ENCODE data around the gene NFIC.

Gene NFIC

GRCh38 chr19:3359015-3359918, 7.1 kb upstream of the NFIC start:
- DNase-seq (ENCODE audit: low read depth in 3 of 3), result peak; percentile 43 to 66 (median 48)

- DNase-seq (ENCODE audit: low read depth in 3 of 3), result no peak
These were observed 6.4 kb upstream of the NFIC start for GRCh38 chr19:3359919-3360420.

GRCh38 chr19:3360421-3361383, 5.7 kb upstream of the NFIC start:
- peak; percentile 52 to 79 (median 68) for DNase-seq (ENCODE audit: low read depth in 3 of 3)

DNA sequence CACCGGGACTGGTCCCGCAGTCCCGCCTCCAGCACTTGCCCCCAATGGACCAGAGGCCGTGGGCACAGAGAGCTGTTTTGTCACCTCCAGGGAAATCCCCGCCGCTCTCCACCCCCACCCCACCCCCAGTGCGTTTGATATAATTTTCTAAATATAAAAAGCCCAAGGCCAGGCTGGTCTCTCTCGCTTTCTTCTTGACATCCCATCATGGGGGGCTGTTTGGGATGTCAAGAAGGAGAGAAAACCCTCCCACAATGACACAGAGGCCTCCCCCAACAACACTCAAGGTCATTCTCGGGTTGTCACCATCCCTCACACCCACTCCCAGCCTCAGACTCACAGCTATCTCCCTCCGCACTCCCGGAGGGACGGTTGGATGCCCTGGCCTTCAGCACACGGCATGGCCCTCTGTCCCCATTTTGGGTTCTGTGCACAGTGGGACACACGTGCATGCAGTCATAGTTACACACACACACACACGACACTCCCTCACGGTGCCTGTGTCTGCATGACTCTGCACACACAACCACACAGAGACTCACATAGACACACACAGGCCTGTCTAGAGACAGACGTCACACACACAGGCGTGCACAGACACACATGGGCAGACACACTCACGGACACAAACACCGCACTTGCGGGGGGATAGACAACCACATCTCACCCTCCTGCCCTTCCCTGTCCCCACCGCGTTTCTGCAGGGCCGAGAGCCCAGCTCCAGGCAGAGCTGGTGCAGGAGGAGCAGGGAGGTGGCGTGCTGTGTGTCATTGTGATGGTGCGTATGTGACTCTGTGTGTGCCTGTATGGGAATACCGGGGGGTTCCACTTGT, 4.8 kb upstream of the NFIC start:
- no peak for DNase-seq (ENCODE audit: low read depth in 3 of 3)

DNA sequence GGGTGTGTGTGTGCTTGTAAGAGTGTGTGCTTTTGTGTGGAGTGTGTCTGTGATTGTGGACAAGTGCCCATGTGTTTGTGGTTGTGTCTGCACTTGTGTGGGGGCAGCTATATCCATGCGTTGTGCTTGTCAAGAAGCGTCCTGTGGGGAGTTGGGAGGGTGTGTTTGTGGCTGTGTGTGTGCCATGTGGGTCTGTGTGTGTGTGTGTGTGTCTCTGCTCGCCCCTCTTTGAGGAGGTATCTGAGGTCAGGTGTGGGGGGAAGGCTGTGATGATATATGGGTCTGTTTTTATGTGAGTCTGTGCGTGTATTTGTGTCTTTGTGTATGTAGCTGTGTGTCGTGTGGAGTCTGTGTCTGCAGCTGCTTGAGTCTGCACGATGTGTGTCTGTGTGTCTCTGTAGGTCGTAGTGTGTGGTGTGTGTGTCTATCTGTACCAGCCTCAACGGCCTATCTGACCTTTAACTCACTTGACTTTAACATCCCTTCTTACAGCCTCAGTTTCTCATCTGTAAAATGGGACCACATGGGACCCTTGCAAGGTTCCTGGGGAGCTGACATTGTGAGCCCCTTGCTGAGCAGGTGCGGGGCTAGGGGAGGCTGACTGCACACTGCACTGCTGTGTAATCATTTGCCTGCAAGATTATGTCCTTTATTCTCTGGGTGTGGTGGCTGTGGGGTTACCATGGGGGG, 4.0 kb upstream of the NFIC start:
- no peak for DNase-seq (ENCODE audit: low read depth in 3 of 3)

- no peak for DNase-seq (ENCODE audit: low read depth in 3 of 3)
These were observed 2.4 kb upstream of the NFIC start for GRCh38 chr19:3363841-3364500.

- DNase-seq (ENCODE audit: low read depth in 3 of 3), result no peak
These were observed 1.9 kb upstream of the NFIC start for GRCh38 chr19:3364501-3364858.

GRCh38 chr19:3365093-3365835, 1.1 kb upstream of the NFIC start:
- DNase-seq (ENCODE audit: low read depth in 3 of 3), result no peak

- DNase-seq (ENCODE audit: low read depth in 3 of 3), result no peak
These were observed 607 bp downstream of the NFIC start for GRCh38 chr19:3366753-3367627.

- DNase-seq (ENCODE audit: low read depth in 3 of 3), result no peak
These were observed 1.5 kb downstream of the NFIC start for GRCh38 chr19:3367628-3368440.

DNA sequence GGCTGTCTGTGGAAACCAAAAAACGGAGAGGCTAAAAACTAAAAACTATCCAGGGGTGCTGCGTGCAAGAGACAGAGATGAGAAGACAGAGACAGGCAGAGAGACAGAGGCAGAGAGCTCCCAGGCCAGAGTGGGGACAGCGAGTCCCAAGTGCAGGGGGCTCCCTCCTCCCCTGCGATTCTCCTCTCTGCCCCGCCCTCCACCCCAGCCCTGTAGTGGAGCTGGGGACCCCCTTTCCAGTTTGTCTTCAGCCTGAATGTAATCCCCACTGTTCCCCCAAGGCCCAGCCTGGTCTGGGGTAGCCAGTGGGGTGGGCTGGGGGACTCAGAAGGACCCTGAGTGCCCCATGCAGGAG, 2.0 kb downstream of the NFIC start:
- no peak for DNase-seq (ENCODE audit: low read depth in 3 of 3)

DNA sequence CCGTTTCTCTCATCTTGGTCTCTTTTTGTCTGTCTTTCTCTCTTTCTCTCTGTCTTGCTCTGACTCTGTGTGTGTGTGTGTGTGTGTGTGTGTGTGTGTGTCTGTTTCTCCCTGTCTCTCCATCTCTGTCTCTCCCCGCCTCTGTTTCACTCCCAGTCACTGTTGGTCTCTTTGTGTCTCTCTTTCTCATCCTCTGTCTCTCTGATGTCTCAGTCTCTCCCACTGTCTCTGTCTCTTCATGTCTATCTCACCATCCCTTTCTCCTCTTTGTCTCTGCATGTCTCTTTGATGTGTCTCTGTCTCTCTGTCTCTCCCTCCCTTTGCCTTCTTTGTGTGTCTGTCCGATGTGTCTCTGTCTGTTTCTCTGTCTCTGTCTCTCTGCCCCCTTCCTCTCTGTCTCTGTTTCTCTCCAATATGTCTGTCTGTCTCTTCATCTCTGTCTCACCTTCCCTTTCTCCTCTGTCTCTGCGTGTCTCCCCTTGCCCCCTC, 2.5 kb downstream of the NFIC start:
- DNase-seq (ENCODE audit: low read depth in 3 of 3), result no peak

- DNase-seq (ENCODE audit: low read depth in 3 of 3), result no peak
These were observed 3.2 kb downstream of the NFIC start for GRCh38 chr19:3369337-3370213.

DNA sequence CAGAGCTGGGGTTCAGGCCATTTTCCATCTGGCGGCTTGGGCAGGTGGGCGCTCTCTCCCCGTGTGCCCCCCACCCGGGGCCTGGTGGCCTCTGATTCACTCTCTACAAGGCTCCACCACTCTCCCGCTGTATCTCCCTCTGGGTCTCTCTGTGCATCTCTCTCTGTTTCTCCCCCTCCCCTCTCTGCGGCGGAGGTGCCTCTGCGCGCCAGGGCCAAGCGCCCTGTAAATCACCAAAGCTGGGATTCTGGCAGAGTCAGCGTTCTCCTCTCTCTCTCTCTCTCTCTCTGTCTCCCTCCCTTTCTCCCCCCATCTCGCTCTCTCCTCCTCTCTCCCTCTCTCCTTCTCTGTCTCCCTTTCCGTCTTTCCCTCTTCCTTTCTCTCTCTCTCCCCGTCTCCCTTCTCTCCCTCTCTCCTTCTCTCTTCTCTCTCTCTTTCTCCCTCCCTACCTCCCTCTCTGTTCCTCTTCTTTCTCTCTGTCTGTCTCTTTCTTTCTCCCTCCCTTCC, 3.9 kb downstream of the NFIC start:
- no peak for DNase-seq (ENCODE audit: low read depth in 3 of 3)

DNA sequence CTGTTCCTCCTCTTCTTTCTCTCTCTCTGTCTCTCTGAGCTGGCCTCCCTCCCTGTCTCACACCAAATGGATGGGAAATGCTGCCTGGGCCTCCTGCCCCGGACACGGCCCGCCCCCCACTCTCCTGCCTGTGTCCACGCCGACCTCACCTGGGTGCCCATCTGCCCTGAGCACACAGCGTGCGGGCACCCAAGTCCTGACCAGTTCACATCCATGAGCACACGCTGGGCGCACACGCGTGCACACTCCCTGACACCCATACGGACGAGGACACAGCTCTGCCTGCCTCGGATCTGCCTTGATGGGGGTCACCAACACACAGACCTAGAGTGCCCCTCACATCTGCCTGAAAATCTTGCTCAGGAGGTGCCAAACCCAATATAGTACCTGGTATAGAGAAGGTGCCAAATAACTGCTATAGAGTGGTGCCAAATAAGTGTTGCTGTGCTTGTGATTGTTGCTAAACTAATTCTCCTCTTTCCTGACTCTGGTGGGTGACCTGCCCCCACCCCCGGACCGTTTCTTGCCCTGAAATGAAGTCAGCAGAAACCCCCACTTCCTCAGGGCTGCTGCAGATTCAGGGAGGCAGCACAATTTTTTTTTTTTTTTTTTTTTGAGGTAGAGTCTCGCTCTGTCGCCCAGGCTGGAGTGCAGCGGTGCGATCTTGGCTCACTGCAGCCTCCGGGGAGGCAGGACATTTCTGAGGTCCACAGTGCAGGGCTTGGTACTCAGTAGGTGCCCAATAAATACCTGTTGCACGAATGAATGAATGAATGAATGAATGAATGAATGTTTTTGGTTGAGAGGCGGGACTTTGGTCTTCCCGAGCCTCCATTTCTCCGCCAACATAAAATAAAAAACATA, 4.6 kb downstream of the NFIC start:
- no peak for DNase-seq (ENCODE audit: low read depth in 3 of 3)

DNA sequence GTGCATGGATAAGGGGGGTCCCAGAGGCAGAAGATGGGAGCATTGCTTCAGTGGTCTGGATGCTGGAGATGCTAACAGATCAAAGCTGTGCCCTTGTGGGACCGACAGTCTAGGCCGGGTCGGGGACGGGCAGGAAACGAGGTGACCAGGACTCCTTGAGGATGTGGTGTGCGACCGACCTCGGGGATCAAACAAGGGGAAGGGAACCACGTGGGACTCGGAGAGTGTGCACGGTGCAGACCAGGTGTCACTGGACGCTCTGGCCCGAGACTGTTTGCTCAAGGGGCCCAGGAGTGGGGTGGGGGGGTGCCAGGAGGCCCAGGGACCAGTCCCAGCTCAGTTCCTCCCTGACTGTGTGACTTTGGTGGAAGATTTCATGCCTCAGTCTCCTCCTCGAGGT, 6.0 kb downstream of the NFIC start:
- no peak for DNase-seq (ENCODE audit: low read depth in 3 of 3)
